Neuronal stem cell (in vitro differentiated cells): Measurements from ENCODE around the gene SLC22A23.
A peak's percentile ranks its signal among the peaks of the same experiment; 100 is the strongest.

Experiments used
- DNase-seq: peaks from one replicate; pipeline ENCODE4 v3.0.0-alpha.2; 2013; ENCODE audit warnings: low spot score
- H2AFZ ChIP-seq: one replicate; pipeline ENCODE4 v1.6.1; 2013; ENCODE audit warnings: mild to moderate bottlenecking, low read length, inconsistent platforms
- H2AK5ac ChIP-seq: 2 replicates; pipeline ENCODE4 v1.6.1; 2013; ENCODE audit warnings: low read depth, mild to moderate bottlenecking, inconsistent platforms, low read length, moderate library complexity, mixed read lengths
- H2BK120ac ChIP-seq: 2 replicates; pipeline ENCODE4 v1.6.1; 2013; ENCODE audit warnings: low read depth, mild to moderate bottlenecking, inconsistent platforms, low read length, moderate library complexity, mixed read lengths
- H2BK12ac ChIP-seq: one replicate; pipeline ENCODE4 v1.6.1; 2013; ENCODE audit warnings: low read length, inconsistent platforms
- H2BK15ac ChIP-seq: 2 replicates; pipeline ENCODE4 v1.6.1; 2013; ENCODE audit warnings: mild to moderate bottlenecking, low read length, inconsistent platforms, mixed read lengths
- H2BK5ac ChIP-seq: one replicate; pipeline ENCODE4 v1.6.1; 2013; ENCODE audit warnings: inconsistent platforms, mild to moderate bottlenecking, low read length, moderate library complexity
- H3K14ac ChIP-seq: one replicate; pipeline ENCODE4 v1.6.1; 2013; ENCODE audit warnings: low read length, inconsistent platforms
- H3K18ac ChIP-seq: 2 replicates; pipeline ENCODE4 v1.6.1; 2013; ENCODE audit warnings: low read length, inconsistent platforms
- H3K23ac ChIP-seq: 2 replicates; pipeline ENCODE4 v1.6.1; 2013; ENCODE audit warnings: low read depth, mild to moderate bottlenecking, mixed read lengths, low read length, inconsistent platforms; ENCODE audit not compliant: poor library complexity
- H3K27ac ChIP-seq: replicated peaks from 3 replicates; pipeline ENCODE4 v1.5.1; 2013; ENCODE audit warnings: low read length, inconsistent platforms
- H3K27me3 ChIP-seq, 3 experiments: 2 replicates each; pipeline ENCODE4 v1.6.1; 2013; ENCODE audit warnings: low read length in 3 of 3, mild to moderate bottlenecking in 2 of 3, inconsistent platforms in 1 of 3, low read depth in 1 of 3, mixed read lengths in 1 of 3, moderate library complexity in 1 of 3; ENCODE audit not compliant: control insufficient read depth in 3 of 3, insufficient read depth in 3 of 3
- H3K36me3 ChIP-seq, 2 donors: replicated peaks in 1 of 2; 2 replicates each; pipeline ENCODE4 v1.6.1; 2013; ENCODE audit warnings: low read length in 2 of 2; ENCODE audit not compliant: control insufficient read depth in 2 of 2, insufficient read depth in 2 of 2
- H3K4ac ChIP-seq: 2 replicates; pipeline ENCODE4 v1.6.1; 2013; ENCODE audit warnings: inconsistent platforms, mild to moderate bottlenecking, low read length, moderate library complexity
- H3K4me1 ChIP-seq, 2 donors: 1 replicate in 1 of 2; 2 replicates in 1 of 2; pipeline ENCODE4 v1.6.1; 2013; ENCODE audit warnings: low read length in 2 of 2, low read depth in 1 of 2; ENCODE audit not compliant: control insufficient read depth in 2 of 2, insufficient read depth in 1 of 2
- H3K4me2 ChIP-seq: one replicate; pipeline ENCODE4 v1.6.1; 2013; ENCODE audit warnings: mild to moderate bottlenecking, low read length, inconsistent platforms; ENCODE audit not compliant: insufficient read depth, poor library complexity, severe bottlenecking
- H3K4me3 ChIP-seq, 2 donors: 2 replicates each; pipeline ENCODE4 v1.5.1; 2013; ENCODE audit warnings: low read length in 2 of 2, mild to moderate bottlenecking in 2 of 2, inconsistent platforms in 1 of 2, moderate library complexity in 1 of 2
- H3K79me1 ChIP-seq: one replicate; pipeline ENCODE4 v1.6.1; 2013; ENCODE audit warnings: low read depth, mild to moderate bottlenecking, inconsistent platforms, low read length, moderate library complexity
- H3K9ac ChIP-seq: one replicate; pipeline ENCODE4 v1.6.1; 2013; ENCODE audit warnings: mild to moderate bottlenecking, low read depth, low read length, inconsistent platforms; ENCODE audit not compliant: poor library complexity
- H3K9me3 ChIP-seq, 2 donors: replicated peaks in 1 of 2; 2 replicates each; pipeline versions ENCODE3 to v1.6.1; 2013; ENCODE audit warnings: low read length in 2 of 2, mild to moderate bottlenecking in 2 of 2, inconsistent platforms in 1 of 2, low read depth in 1 of 2, mixed read lengths in 1 of 2, moderate library complexity in 1 of 2; ENCODE audit not compliant: control insufficient read depth in 2 of 2, insufficient read depth in 1 of 2
- H4K8ac ChIP-seq: one replicate; pipeline ENCODE4 v1.6.1; 2013; ENCODE audit warnings: low read depth, mild to moderate bottlenecking, inconsistent platforms, low read length, moderate library complexity
- H4K91ac ChIP-seq: one replicate; pipeline ENCODE4 v1.6.1; 2013; ENCODE audit warnings: low read length, low read depth, mild to moderate bottlenecking, inconsistent platforms; ENCODE audit not compliant: poor library complexity
- WGBS, 2 donors: extraction: QIAGEN DNeasy Blood & Tissue Kit; methylation state at CpG; one replicate each; pipeline ENCODE4 v1.1.7; 2013; ENCODE audit warnings: missing lambda C conversion rate in 2 of 2, mixed read lengths in 1 of 2; ENCODE audit not compliant: insufficient read length in 2 of 2, insufficient replicate concordance in 1 of 2; ENCODE audit errors: extremely low coverage in 2 of 2; 5-methylcytosine and 5-hydroxymethylcytosine counted together

The SLC22A23 gene

DNA sequence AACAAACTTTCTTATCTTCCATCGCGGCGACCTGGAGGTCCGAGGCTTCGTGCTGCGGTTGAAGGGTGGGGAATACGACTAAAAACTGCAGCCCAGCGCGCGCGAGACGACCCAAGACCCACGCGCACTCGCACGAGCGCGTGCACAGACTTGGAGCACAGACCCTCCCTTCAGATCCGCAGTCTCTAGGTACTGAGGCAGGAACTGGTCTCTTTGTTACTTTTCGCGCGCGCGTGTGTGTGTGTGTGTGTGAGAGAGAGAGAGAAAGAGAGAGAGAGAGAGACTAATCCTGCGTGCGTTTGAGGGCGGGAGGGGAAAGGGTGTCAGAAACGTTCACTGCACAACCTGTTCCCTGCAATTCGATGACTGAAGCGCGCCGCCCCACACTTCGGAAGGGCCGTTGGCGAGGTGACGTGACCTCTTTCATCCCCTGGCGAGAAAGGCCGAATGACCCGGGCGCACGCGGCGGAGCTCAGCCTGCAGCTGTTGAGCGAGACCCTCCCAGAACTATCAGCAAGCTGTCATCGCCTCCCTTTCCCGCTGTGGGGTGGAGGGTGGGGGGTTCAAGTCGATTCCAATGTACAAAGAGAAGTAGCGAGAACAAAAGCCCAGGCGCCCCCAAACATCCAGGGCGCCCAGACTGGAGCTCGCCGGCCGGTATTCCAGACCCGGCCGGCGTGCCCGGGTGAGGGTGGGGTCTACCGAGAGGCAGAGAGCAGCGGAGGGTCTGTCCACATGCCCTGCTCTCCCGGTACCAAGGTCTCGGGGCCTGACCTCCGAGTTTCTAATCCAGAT lies 227.9 kb downstream of the SLC22A23 start:
- Histone ChIP-seq H2BK12ac (peak overlapping the region; percentile 82), H3K14ac (peak overlapping the region; percentile 63), H2BK15ac (peak overlapping the region; percentile 97), H3K4ac (peak overlapping the region; percentile 97), H3K23ac (peak overlapping the region; percentile 95), H3K4me3 (peak overlapping the region; percentile 83 to 95), H3K79me1 (peaks cover 13% of the 10 kb centered on the region), H4K8ac (peak overlapping the region; percentile 86), H3K4me1 (peaks cover 11% of the 10 kb centered on the region in 2 donors), H4K91ac (peak overlapping the region; percentile 95), H2BK120ac (peak overlapping the region; percentile 98), H3K9me3 (peaks cover 0 to 3% of the 10 kb centered on the region in 2 donors), H2BK5ac (peak overlapping the region; percentile 93), H3K4me2 (peak overlapping the region; percentile 94), H3K36me3 (peaks cover 6 to 19% of the 10 kb centered on the region in 2 donors), H3K27me3 (no peaks in the 10 kb centered on the region), H3K9ac (peak overlapping the region; percentile 97), H3K18ac (peak overlapping the region; percentile 100), H2AFZ (peak overlapping the region; percentile 36), H3K27ac (peak overlapping the region; percentile 93), H2AK5ac (peak overlapping the region; percentile 92)
- peak; percentile 77 for DNase-seq
- WGBS, 2 donors: no CpG with 5 or more reads among the region's 62 CpGs

DNA sequence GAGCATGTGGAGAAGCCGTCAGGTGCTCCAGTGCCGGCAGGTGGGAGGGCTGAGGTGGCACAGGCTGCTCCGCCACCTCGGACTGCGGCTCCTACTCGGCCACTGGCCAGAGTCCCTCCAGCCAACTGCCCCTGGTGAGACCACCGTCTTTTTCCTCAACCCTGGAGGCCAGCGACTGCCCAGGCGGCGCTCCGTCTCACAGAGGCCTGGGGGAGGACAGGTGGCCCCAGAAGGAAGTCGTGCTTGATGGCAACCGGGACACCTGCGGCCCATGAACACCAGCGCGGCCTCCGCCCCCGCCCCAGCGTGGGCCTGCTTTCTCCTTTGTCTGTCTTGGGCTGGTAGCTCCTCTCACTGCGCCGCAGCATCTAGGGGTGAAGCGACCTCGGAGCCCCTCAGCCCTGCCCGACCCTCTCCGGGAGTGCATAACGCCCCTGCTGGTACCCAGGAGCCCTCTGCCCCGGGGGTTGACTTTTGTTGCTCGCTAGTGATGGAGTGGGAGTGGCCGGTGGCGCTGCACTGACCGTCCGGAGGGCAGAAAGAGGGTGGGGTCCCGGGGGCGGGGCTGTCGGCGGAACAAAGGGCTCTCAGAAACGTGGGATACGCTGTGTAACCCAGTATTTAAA lies 228.7 kb downstream of the SLC22A23 start:
- H4K8ac ChIP-seq: peak overlapping the region; percentile 92
- H3K23ac ChIP-seq: peak overlapping the region; percentile 99
- peak overlapping the region; percentile 97 for H2BK12ac ChIP-seq
- DNase-seq: peak; percentile 81
- WGBS, 2 donors: no CpG with 5 or more reads among the region's 38 CpGs
- H3K9ac ChIP-seq: peak overlapping the region; percentile 93
- peaks cover 8 to 9% of the 10 kb centered on the region in 2 donors for H3K4me1 ChIP-seq
- peak overlapping the region; percentile 100 for H2BK5ac ChIP-seq
- no peaks in the 10 kb centered on the region for H3K27me3 ChIP-seq
- H3K4ac ChIP-seq: peak overlapping the region; percentile 89
- peak overlapping the region; percentile 100 for H2AK5ac ChIP-seq
- H3K14ac ChIP-seq: peak overlapping the region; percentile 63
- H2BK15ac ChIP-seq: peak overlapping the region; percentile 100
- peak overlapping the region; percentile 100 for H3K4me2 ChIP-seq
- H3K9me3 ChIP-seq: peaks cover 0 to 3% of the 10 kb centered on the region in 2 donors
- peak overlapping the region; percentile 99 for H3K18ac ChIP-seq
- H3K4me3 ChIP-seq: peak overlapping the region; percentile 93 to 95
- peak overlapping the region; percentile 97 for H4K91ac ChIP-seq
- peaks cover 6 to 27% of the 10 kb centered on the region in 2 donors for H3K36me3 ChIP-seq
- peak overlapping the region; percentile 99 for H2BK120ac ChIP-seq
- H2AFZ ChIP-seq: peak overlapping the region; percentile 64
- peak overlapping the region; percentile 96 for H3K27ac ChIP-seq
- H3K79me1 ChIP-seq: peaks cover 13% of the 10 kb centered on the region

DNA sequence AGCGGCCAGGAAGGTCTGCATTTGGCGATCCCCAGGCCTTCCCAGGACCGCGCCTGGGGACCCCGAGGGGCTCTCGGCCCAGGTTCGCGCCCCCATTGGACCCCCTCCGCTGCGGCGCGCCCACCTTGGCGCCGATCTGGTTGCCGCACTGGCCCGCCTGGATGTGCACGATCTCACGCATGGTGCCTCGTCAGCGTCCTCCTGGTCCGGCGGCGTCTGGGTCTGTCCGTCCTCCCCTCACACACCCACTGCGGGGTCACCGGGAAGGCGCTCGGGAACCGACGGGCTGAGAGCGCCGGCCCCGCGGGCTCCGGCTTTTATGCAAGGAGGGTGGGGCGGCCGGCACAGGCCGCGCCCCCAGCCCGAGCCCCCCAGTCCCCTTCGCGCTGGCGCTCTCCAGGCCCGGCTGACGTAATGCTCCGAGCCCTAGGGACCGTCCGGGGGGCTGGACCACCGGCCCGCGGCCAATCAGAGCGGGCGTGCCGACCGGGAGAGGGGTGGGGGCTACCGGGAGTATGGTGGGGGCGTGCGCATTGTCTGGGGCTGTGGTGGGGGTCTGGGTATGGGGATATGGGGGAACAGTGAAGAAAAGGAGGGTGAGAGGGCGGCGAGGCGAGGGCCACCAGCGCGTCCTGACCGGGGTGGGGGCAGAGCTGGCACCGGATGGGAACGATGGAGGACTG lies 229.3 kb downstream of the SLC22A23 start, which contains the start of gene TUBB2B:
TUBB2B (minus strand) TSS at position 291 of the 683 bp plus-strand sequence; CDS start at position 181, 110 bp downstream.
- H3K27ac ChIP-seq: peak within 1 kb of the TSS; percentile 96
- peak within 1 kb of the TSS; percentile 99 for H3K23ac ChIP-seq
- H3K36me3 ChIP-seq: peaks cover 6 to 29% of the 10 kb centered on the region in 2 donors
- peak within 1 kb of the TSS; percentile 97 for H2BK12ac ChIP-seq
- peak within 1 kb of the TSS; percentile 89 for H3K4ac ChIP-seq
- peaks cover 0 to 3% of the 10 kb centered on the region in 2 donors for H3K9me3 ChIP-seq
- peaks cover 13% of the 10 kb centered on the region for H3K79me1 ChIP-seq
- peak within 1 kb of the TSS; percentile 99 for H3K18ac ChIP-seq
- peak within 1 kb of the TSS; percentile 100 for H3K4me2 ChIP-seq
- peak within 1 kb of the TSS; percentile 99 for H3K9ac ChIP-seq
- peak; percentile 91 for DNase-seq
- H3K27me3 ChIP-seq: no peaks in the 10 kb centered on the region
- H2BK5ac ChIP-seq: peak within 1 kb of the TSS; percentile 100
- peak within 1 kb of the TSS; percentile 99 for H2BK120ac ChIP-seq
- H3K4me1 ChIP-seq: peaks cover 6 to 9% of the 10 kb centered on the region in 2 donors
- H2AK5ac ChIP-seq: peak within 1 kb of the TSS; percentile 100
- H3K4me3 ChIP-seq: peak within 1 kb of the TSS; percentile 93 to 95
- H4K91ac ChIP-seq: peak within 1 kb of the TSS; percentile 97
- peak within 1 kb of the TSS; percentile 100 for H2BK15ac ChIP-seq
- H2AFZ ChIP-seq: peak within 1 kb of the TSS; percentile 64
- WGBS, 2 donors: no CpG with 5 or more reads among the region's 66 CpGs
- H3K14ac ChIP-seq: peak within 1 kb of the TSS; percentile 100
- H4K8ac ChIP-seq: peak within 1 kb of the TSS; percentile 92
